ENCODE measurements around the gene RSRC1. TPM values are rescaled to one million over a fixed set of nuclear protein-coding genes. Genes with fewer than 3 reads are reported as not detected.

RSRC1 gene
- total and polyA plus RNA-seq, 2 of the 13 experiments (the other 11 are each of a cell fraction or from before 2014, with no cell fraction given), result 4.9 to 63.0 TPM

GRCh38 chr3:158103081-158103886 is 6.6 kb upstream of the RSRC1 start (continued):
- TF ChIP-seq CBX2 (IDR thresholded peaks at IDR 0.05; ENCODE audit: low read depth, low read length) (0 out of 2 replicates have a peak, but pooled peaks have one; percentile 56), CBX2 (CRISPR knock-in tag; IDR thresholded peaks at IDR 0.05; ENCODE audit: low read depth) (peak; percentile 69; the same call in 1 of the 2 replicates), HDAC2 (CRISPR knock-in tag; IDR thresholded peaks at IDR 0.05) (0 out of 2 replicates have a peak, but pooled peaks have one; percentile 11), GABPB1 (CRISPR knock-in tag; IDR thresholded peaks at IDR 0.05) (peak; percentile 34; the same call in 1 of the 2 replicates), GFI1 (CRISPR knock-in tag; IDR thresholded peaks at IDR 0.05; ENCODE audit: borderline replicate concordance) (0 out of 2 replicates have a peak, but pooled peaks have one; percentile 19), ZC3H13 (CRISPR knock-in tag; IDR thresholded peaks at IDR 0.05) (no peak), KLF13 (CRISPR knock-in tag; IDR thresholded peaks at IDR 0.05) (no peak), PHF21A (CRISPR knock-in tag; IDR thresholded peaks at IDR 0.05) (peak; percentile 55; the same call in 1 of the 2 replicates), NKX3-1 (CRISPR knock-in tag; IDR thresholded peaks at IDR 0.05) (0 out of 2 replicates have a peak, but pooled peaks have one; percentile 48), ZFP91 (CRISPR knock-in tag; IDR thresholded peaks at IDR 0.05; ENCODE audit: borderline replicate concordance) (peak; percentile 58; the same call in 1 of the 2 replicates), ADNP (CRISPR knock-in tag; IDR thresholded peaks at IDR 0.05) (no peak), ZNF776 (CRISPR knock-in tag; IDR thresholded peaks at IDR 0.05) (0 out of 2 replicates have a peak, but pooled peaks have one; percentile 36), RXRA (CRISPR knock-in tag; IDR thresholded peaks at IDR 0.05) (peak; percentile 23; the same call in 1 of the 2 replicates), TEF (CRISPR knock-in tag; IDR thresholded peaks at IDR 0.05) (no peak), ARID5B (CRISPR knock-in tag; IDR thresholded peaks at IDR 0.05) (peak; percentile 13; the same call in 1 of the 2 replicates), KDM5B (CRISPR knock-in tag; IDR thresholded peaks at IDR 0.05; ENCODE audit: borderline replicate concordance) (0 out of 2 replicates have a peak, but pooled peaks have one; percentile 16), ZSCAN22 (CRISPR knock-in tag; IDR thresholded peaks at IDR 0.05) (no peak), BCL3 (CRISPR knock-in tag; IDR thresholded peaks at IDR 0.05) (no peak), ZNF749 (CRISPR knock-in tag; IDR thresholded peaks at IDR 0.05; ENCODE audit: borderline replicate concordance) (no peak), ZNF274 (CRISPR knock-in tag; IDR thresholded peaks at IDR 0.05) (peak; percentile 60; the same call in 1 of the 2 replicates), ZNF292 (CRISPR knock-in tag; IDR thresholded peaks at IDR 0.05; ENCODE audit: borderline replicate concordance, low read depth) (peak; percentile 66; the same call in 1 of the 2 replicates), CBX1 (IDR thresholded peaks at IDR 0.05; ENCODE audit: low read depth) (no peak)

Measured in HepG2 (cell line).